CD4-positive, alpha-beta T cell treated with Interferon alpha-2 for 1 hour (primary cell): Measurements from ENCODE around the gene BLID.

Experiments
- DNase-seq, 2 donors: peaks; one replicate each; pipeline ENCODE4 v3.0.0-alpha.2; 2020 to 2022

Gene BLID

DNA sequence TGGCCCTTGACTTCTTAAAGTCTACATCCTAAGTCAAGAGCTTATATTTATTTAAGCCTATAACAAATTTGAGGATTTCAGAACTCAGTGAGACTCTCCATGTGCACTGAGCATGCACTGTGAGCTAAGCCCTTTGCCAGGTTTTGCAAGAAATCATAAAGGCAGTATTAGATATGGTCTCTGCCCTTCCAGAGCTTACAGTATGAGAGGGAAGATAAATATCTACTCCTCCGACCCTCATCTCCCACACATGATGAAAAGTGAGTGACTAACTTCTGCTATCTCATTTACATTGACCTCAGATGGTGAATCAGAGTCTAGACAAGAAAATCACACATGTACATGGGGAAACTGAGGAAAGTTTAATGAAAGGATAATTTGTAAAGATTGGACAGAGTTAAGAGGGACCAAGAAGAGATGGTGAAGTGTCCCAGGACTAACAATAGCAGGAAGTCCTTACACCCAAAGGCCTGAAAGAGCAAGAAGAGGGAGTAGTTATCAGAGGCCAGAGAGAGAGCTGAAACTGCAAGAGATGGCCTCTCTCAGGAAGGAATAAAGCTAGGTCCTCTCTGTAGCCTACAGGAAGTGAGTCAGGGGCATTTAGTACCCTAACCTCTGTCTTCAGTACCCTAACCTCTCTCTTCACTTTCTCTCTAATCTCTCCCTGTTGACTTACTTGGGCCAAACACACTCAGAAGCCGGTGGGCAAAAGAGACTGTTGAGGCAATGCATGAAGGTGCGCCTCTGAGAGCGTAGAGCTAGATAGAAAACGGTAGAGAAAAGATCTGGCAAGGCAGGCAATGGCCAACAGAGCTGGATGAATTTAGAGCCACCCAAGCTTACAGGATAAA, 23.0 kb upstream of the BLID start:
- no peak for DNase-seq

GRCh38 chr11:122137078-122137793, 21.2 kb upstream of the BLID start:
- DNase-seq: no peak

DNA sequence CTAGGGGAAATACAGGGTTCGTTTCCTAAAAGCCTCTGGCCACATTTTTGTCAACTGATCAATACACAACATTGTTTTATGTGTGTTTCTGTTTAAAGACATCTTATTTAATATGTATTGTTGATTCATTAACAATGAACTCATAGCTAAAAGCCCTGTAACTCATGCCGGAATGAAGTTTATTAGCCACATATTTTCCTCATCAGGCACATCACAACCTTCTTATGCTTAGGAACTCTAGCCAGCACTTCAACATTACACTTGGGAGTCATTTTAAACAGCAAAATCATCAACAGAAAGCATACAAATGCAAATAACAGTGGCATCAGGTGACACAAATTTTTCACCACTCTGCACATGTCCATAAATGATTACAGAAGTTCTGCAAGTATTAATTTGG, 15.1 kb upstream of the BLID start:
- DNase-seq: no peak

DNA sequence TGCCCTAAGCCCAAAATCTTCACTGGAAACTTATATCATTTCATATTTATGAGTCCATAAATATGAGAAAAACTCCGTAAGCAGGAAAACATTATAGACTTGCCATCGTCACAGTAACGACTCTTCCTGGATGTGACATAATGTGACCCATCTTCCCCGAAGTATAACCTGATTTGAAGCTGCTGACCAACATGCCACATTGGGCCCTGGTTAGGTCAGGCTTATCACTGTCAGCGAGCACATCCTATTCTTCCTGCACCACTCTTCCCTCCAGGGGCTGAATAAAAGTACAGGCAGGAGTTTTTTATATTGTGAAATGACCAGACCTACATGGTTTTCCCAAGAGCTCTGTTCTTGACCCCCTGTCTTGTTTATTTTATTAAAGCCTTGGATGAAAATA, 12.1 kb upstream of the BLID start:
- no peak for DNase-seq

GRCh38 chr11:122127020-122127419, 11.0 kb upstream of the BLID start:
- DNase-seq: no peak

DNA sequence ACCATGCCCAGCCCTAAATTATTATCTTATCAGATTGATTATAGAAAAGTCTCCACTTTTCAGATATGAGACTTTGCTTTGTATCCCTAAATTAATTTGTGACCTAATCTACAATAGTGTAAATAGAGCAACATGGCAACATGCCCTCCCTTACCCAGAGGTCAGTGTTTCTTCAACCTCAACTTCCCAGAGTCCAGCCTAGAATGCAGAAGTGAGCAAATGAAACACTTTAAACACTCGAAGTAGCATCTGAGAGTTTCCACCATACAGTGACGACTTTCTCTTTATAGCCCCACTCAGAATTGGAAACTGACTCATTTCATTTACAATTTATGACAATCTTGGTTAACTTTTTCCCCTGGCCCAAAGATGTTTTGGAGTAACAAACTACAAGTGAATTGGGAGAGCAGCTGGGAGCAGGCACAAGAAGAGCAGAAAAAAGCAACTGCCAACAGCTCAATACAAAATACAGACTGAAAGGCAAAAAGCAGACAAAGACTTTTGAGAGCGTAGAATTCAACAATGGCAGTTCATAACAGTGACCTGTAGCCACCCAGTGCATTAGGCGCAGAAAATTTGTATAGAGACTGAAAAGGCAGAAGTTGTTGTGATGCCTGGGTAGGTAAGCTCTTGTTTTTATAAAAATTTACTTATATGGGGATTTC, 10.1 kb upstream of the BLID start:
- DNase-seq: no peak

GRCh38 chr11:122123263-122123929, 7.4 kb upstream of the BLID start:
- DNase-seq: no peak

DNA sequence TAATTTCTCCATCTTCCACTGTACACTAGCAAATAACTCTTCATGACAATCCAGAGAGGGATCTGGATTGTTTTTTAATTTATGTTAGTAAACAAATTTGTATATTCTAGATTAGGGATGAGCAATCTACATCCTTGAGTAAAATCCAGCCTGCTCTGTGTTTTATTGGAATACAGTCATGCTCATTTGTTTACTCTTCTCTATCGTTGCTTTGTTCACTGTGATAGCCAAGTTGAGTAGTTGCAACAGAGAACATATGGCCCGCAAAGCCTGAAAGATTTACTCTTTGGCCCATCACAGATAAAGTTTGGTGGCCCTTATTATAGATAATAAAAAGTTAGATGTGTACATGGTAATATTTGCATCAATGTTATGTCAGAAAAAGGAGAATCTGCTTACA, 6.2 kb upstream of the BLID start:
- no peak for DNase-seq

DNA sequence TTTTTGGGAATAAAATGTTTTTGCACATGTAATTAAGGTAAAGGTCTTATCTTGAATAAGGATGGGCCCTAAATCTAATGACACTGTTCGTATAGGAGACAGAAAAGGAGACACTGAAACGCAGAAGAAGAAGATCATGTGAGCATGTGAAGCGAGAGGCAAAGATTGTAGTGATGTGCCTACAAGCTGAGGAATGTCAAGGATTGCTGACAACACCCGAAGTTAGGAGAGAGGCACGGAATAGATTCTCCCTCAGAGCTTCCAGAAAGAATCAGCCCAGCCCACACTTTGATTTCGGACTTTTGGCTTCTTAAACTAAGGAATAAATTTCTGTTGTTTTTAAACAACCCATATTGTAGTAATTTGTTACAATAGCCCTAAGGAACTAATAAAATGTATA, 4.1 kb upstream of the BLID start:
- DNase-seq: no peak

- no peak for DNase-seq
Observed at GRCh38 chr11:122116591-122116990, 576 bp upstream of the BLID start.

GRCh38 chr11:122114976-122115375, 1.0 kb downstream of the BLID start:
- DNase-seq: no peak

GRCh38 chr11:122113836-122114825, 1.9 kb downstream of the BLID start:
- no peak for DNase-seq

DNA sequence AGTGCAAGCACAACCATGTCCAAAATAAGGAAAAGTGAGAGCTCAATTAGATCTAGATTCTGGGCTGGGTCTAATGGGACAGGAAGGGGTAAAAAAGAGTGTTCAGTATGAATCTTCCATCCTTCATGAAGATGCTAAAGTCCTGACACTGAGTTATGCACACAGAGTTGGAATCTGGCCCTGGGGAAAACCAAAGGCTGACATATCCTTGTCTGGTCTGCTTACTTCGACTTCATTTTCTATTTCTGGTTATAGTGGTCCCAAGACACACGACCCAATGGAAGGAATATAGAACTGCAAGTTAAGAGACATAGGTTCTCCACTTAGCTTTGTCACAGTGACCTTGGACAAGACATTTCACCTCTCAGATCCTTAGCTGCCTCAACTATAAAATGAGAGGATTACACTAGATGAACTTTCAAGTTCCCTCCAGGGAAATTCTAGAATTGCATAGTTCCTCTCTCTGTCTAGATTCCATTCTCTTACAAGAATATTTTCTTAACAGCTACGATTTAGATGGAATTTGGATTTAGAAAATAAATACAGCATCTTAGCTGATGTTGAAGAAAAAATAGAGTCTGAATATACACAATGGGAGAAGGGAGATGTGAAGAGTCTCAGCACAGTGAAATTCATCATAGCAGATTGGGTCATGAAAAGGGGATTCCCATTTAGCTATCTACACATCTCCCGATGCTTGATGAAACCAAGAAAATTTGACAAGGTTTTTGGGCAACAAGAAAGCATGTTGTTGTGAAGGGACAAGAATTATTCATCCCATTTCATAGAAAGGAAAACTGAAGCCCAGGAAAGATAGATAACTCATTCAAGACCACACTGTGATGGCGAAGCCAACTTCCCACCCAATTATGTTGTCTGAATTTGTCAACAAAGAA, 3.3 kb downstream of the BLID start:
- no peak for DNase-seq

- no peak for DNase-seq
Observed at GRCh38 chr11:122109932-122110331, 6.1 kb downstream of the BLID start.

GRCh38 chr11:122108828-122109227, 7.2 kb downstream of the BLID start:
- DNase-seq: no peak

GRCh38 chr11:122108192-122108799, 7.7 kb downstream of the BLID start:
- DNase-seq: no peak

- no peak for DNase-seq
Observed at GRCh38 chr11:122107566-122107965, 8.4 kb downstream of the BLID start.

DNA sequence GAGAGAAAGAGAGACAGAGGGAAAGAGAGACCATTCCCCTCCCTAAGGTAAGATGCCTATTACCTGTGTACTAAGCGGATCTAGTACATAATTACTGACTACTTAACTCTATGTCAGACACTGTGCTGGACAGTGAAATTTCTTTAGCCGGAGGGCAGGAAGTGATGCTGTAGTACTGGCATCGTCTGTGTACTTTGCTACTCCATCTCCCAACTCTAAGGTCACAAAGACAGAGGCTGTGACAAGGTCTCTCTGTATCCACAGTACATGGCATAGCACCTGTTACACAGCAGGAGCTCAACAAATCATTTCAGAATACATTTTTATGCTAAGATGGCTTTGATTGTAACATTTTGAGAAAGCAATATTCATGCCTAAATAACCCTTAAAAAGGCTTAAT, 9.0 kb downstream of the BLID start:
- no peak for DNase-seq

DNA sequence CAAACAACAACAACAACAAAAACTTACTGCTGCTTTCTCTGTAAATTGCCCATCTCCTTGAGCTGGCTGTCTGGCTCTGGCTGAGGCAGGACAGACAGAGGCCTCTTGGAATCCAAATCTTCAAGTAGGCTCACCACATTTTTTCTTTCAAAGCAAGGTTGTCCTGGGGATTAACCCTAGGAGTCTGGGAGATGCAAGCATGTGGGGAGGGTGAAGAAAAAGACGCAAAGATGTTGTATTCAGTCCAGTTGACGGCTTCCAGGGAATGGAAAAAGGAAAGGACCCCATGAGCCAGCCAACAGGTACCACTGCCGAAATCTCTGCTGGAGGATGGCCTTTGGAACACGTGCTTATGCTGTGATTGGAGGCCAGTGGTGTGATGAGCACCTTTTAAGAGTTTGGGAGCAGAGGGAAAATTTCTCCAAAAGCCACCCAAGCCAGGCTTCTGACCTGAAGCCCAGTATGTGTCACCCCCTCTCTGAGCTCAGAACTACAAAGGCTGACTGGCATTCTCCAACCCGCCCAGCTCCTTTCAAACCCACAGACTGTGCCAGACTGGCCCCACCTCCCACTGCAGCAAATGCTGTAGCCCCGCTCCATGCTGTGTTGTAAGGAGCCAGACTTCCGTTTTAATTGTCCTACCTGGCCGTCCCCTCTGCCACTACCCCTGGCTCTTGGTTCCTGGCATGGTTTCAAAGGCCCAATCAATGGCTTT, 10.8 kb downstream of the BLID start:
- no peak for DNase-seq

DNA sequence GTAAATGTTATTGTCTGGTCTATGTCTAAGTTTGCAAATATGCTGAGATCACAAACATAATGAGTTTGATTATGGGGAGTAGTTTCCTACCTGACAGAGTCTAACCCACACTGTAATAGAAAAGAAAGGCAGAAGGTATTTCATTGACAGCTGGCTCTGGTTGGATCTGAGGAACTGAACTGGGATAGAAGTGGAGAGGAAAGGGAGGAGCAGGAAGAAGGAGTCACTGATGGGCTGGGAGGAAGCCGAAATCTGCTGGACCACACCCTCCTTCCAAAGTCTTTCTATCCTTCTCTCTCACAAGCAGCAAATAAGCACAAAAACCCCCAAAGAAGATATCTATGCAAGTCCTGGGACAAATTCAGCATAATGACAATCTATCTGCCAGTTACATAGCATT, 11.7 kb downstream of the BLID start:
- no peak for DNase-seq
